ENCODE results near the gene PHRF1.

Gene PHRF1

GRCh38 chr11:575996-576768, at the start of gene PHRF1:
TSS of gene PHRF1 (plus strand) at chr11:576470. CDS start at chr11:581513, 5,043 bp downstream.
- DNase-seq (ENCODE audit: low read depth in 2 of 2), result peak; percentile 87 to 96

- no peak for DNase-seq (ENCODE audit: low read depth in 2 of 2)
Measured at GRCh38 chr11:528166-528814, 48.0 kb upstream of the PHRF1 start.

- DNase-seq (ENCODE audit: low read depth in 2 of 2), result no peak
Measured at GRCh38 chr11:528815-529727, 47.2 kb upstream of the PHRF1 start.

- DNase-seq (ENCODE audit: low read depth in 2 of 2), result no peak
Measured at GRCh38 chr11:529728-530411, 46.4 kb upstream of the PHRF1 start.

- DNase-seq (ENCODE audit: low read depth in 2 of 2), result no peak
Measured at GRCh38 chr11:530960-531831, 45.1 kb upstream of the PHRF1 start.

GRCh38 chr11:531919-532526, 44.2 kb upstream of the PHRF1 start:
- DNase-seq (ENCODE audit: low read depth in 2 of 2), result no peak

- no peak for DNase-seq (ENCODE audit: low read depth in 2 of 2)
Measured at GRCh38 chr11:532527-532985, 43.7 kb upstream of the PHRF1 start.

- no peak for DNase-seq (ENCODE audit: low read depth in 2 of 2)
Measured at GRCh38 chr11:532986-533585, 43.2 kb upstream of the PHRF1 start.

GRCh38 chr11:533586-534395, 42.5 kb upstream of the PHRF1 start:
- DNase-seq (ENCODE audit: low read depth in 2 of 2), result no peak

- no peak for DNase-seq (ENCODE audit: low read depth in 2 of 2)
Measured at GRCh38 chr11:534396-535209, 41.7 kb upstream of the PHRF1 start.

GRCh38 chr11:535210-535518, 41.1 kb upstream of the PHRF1 start:
- DNase-seq (ENCODE audit: low read depth in 2 of 2), result no peak

GRCh38 chr11:535519-536454, 40.5 kb upstream of the PHRF1 start, which contains the start of gene HRAS:
TSS of gene HRAS (minus strand) at chr11:535576.
- DNase-seq (ENCODE audit: low read depth in 2 of 2), result peak; percentile 91 to 93

- peak; percentile 86 for DNase-seq (ENCODE audit: low read depth in 2 of 2)
Measured at GRCh38 chr11:536841-537621, 39.2 kb upstream of the PHRF1 start, which contains the start of gene LRRC56. TSS of gene LRRC56 (plus strand) at chr11:537527. CDS start at chr11:540685, 3,158 bp downstream.

GRCh38 chr11:537622-538430, 38.4 kb upstream of the PHRF1 start:
- DNase-seq (ENCODE audit: low read depth in 2 of 2), result no peak

- no peak for DNase-seq (ENCODE audit: low read depth in 2 of 2)
Measured at GRCh38 chr11:538431-539051, 37.7 kb upstream of the PHRF1 start.

Data from stimulated activated CD8-positive, alpha-beta memory T cell treated with anti-CD3 and anti-CD28 coated beads, Interleukin-2, amount 100 ng/mL, for 1 hour (primary cell).